Activated CD8-positive, alpha-beta memory T cell treated with anti-CD3 and anti-CD28 coated beads for 4 hours (primary cell): Measurements from ENCODE around the gene LPAR1.
"Not testable (repeated sequence)": the region's sequence is repeated elsewhere in the genome, so short reads cannot be mapped to it uniquely, and the experiment has no call there.

ENCODE experiments used
- DNase-seq, 2 donors: peaks; one replicate each; pipeline ENCODE4 v3.0.0-alpha.2; 2020; ENCODE audit warnings: low read depth in 2 of 2

Gene LPAR1

GRCh38 chr9:110825129-110825528 is 213.1 kb downstream of the LPAR1 start:
- not testable (repeated sequence) for DNase-seq
